GM12878 (cell line): ENCODE data around the gene GIGYF1. TPM values are rescaled to one million over a fixed set of nuclear protein-coding genes. Genes with fewer than 3 reads are reported as not detected.

Experiments used
- ATAC-seq: fragments of 200-7000 bp; cut with Tn5 transposase; 3 replicates; pipeline ENCODE4 v1.9.1; 2020; ENCODE audit warnings: mild to moderate bottlenecking, moderate library complexity
- BruUV-seq: library from RNA; stranded (reverse); fragments of 400-500 nt; replicated peaks from 2 replicates; lab custom pipeline; 2021; lab: Mats Ljungman, UMichigan
- CTCF ChIA-PET: fragments of 300-600 bp; sonication (Branson Sonifier 250); formaldehyde crosslinking; extraction: SDS; loops from one replicate; lab custom pipeline; 2021; ENCODE audit warnings: inconsistent platforms; lab: Yijun Ruan, JAX
- POLR2A ChIA-PET: fragments of 350-600 bp; formaldehyde crosslinking; extraction: SDS; loops from one replicate; lab custom pipeline; 2021; ENCODE audit warnings: inconsistent platforms; lab: Charles Lee
- RAD21 ChIA-PET: fragments of 300-600 bp; sonication (Branson Sonifier 250); formaldehyde crosslinking; loops from one replicate; lab custom pipeline; 2023; ENCODE audit warnings: antibody characterized with exemption; ENCODE audit not compliant: unreplicated experiment; lab: Charles Lee
- SMC1A ChIA-PET: fragments of 300-600 bp; sonication (Branson Sonifier 250); formaldehyde crosslinking; loops from one replicate; lab custom pipeline; 2023; ENCODE audit not compliant: unreplicated experiment, uncharacterized antibody; lab: Charles Lee
- DNase-seq: peaks from one replicate; pipeline ENCODE4 v3.0.0-alpha.2; 2011; ENCODE audit warnings: low read depth, low spot score
- FAIRE-seq: peaks from 3 replicates; lab custom pipeline; 2011; peaks lifted over from hg19 to GRCh38; lab: Jason Lieb, UNC
- H2AFZ ChIP-seq: 2 replicates; pipeline ENCODE4 v1.6.0; 2011; ENCODE audit warnings: low read depth, low read length, control low read depth; ENCODE audit not compliant: control insufficient read depth
- H3K27ac ChIP-seq: 2 replicates; pipeline ENCODE4 v1.5.1; 2011; ENCODE audit warnings: control low read depth; ENCODE audit not compliant: control insufficient read depth, insufficient read depth
- H3K27me3 ChIP-seq, 2 experiments: replicated peaks in 1 of 2; 2 replicates each; pipeline versions ENCODE4 v1.6.0 to v1.6.1; 2011; ENCODE audit warnings: low read length in 1 of 2; ENCODE audit not compliant: control insufficient read depth in 2 of 2, insufficient read depth in 2 of 2
- H3K36me3 ChIP-seq, 2 experiments: 2 replicates each; pipeline ENCODE4 v1.5.1; 2011; ENCODE audit warnings: low read length in 1 of 2; ENCODE audit not compliant: control insufficient read depth in 2 of 2, insufficient read depth in 2 of 2
- H3K4me1 ChIP-seq: 2 replicates; pipeline ENCODE4 v1.6.1; 2011; ENCODE audit warnings: mild to moderate bottlenecking, low read length, moderate library complexity, mixed read lengths; ENCODE audit not compliant: control insufficient read depth, insufficient read depth
- H3K4me2 ChIP-seq: 2 replicates; pipeline ENCODE4 v1.6.0; 2011; ENCODE audit warnings: control low read depth; ENCODE audit not compliant: control insufficient read depth, insufficient read depth
- H3K4me3 ChIP-seq: fragments of 200-600 bp; sonication (generic); 2 replicates; pipeline ENCODE4 v1.5.1; 2016
- H3K79me2 ChIP-seq: 2 replicates; pipeline ENCODE4 v1.6.0; 2011; ENCODE audit warnings: low read length; ENCODE audit not compliant: control insufficient read depth, insufficient read depth
- H3K9ac ChIP-seq: 2 replicates; pipeline ENCODE4 v1.8.0; 2011; ENCODE audit warnings: low read length, control low read depth, mixed read lengths; ENCODE audit not compliant: control insufficient read depth, insufficient read depth
- H3K9me3 ChIP-seq: replicated peaks from 3 replicates; pipeline ENCODE4 v1.5.1; 2011; ENCODE audit warnings: mild to moderate bottlenecking, low read length; ENCODE audit not compliant: control insufficient read depth, insufficient read depth
- H4K20me1 ChIP-seq: 2 replicates; pipeline ENCODE4 v1.6.0; 2011; ENCODE audit not compliant: control insufficient read depth, insufficient read depth
- CREM ChIP-seq: IDR thresholded peaks from 2 replicates; pipeline ENCODE4 v1.6.1; 2014; ENCODE audit warnings: antibody characterized with exemption, low read depth
- ESRRA ChIP-seq: IDR thresholded peaks from 2 replicates; pipeline ENCODE4 v1.6.1; 2012; ENCODE audit warnings: mild to moderate bottlenecking, low read length, improper control_type of control experiment
- HDAC6 ChIP-seq: fragments of 200-600 bp; sonication (generic); IDR thresholded peaks from one replicate; pipeline ENCODE4 v1.8.0; 2017; ENCODE audit warnings: antibody characterized with exemption; ENCODE audit not compliant: unreplicated experiment
- MTA2 ChIP-seq: fragments of 450-650 bp; IDR thresholded peaks from 2 replicates; pipeline ENCODE4 v1.6.1; 2016; ENCODE audit warnings: low read depth, mild to moderate bottlenecking, moderate library complexity
- MXI1 ChIP-seq: fragments of 150-350 bp; IDR thresholded peaks from 2 replicates; pipeline ENCODE4 v1.6.1; 2011; ENCODE audit warnings: low read depth, mild to moderate bottlenecking, inconsistent platforms, low read length, improper control_type of control experiment
- SP1 ChIP-seq: IDR thresholded peaks from one replicate; pipeline ENCODE4 v1.6.1; 2011; ENCODE audit warnings: low read depth, low read length
- ZNF24 ChIP-seq: fragments of 450-650 bp; IDR thresholded peaks from 2 replicates; pipeline ENCODE4 v1.6.1; 2017; ENCODE audit warnings: antibody characterized with exemption, mild to moderate bottlenecking
- WGBS: methylation state at CpG from one replicate; pipeline ENCODE4 v1.1.6; 2016; ENCODE audit warnings: low lambda C conversion rate; ENCODE audit not compliant: insufficient replicate concordance, insufficient coverage; ENCODE audit errors: missing lambda C conversion rate; 5-methylcytosine and 5-hydroxymethylcytosine counted together
- in situ Hi-C: fragments of 300-500 bp; cut with MboI; formaldehyde crosslinking; loops from 9 replicates; pipeline ENCODE4 v1.14.3; 2018; ENCODE audit warnings: mixed read lengths
- intact Hi-C: fragments of 100-400 bp; cut with micrococcal nuclease; formaldehyde crosslinking; loops from one replicate; pipeline ENCODE4 v1.14.2; 2022; ENCODE audit not compliant: unreplicated experiment
- polyA plus RNA-seq, 11 experiments: library from polyadenylated mRNA; depleted of rRNA in 4 of 11; unstranded in 6 of 11; stranded (reverse) in 5 of 11; fragments of >200 nt; fragmentation: Nextera tagmentation in 4 of 11; fragmentation: Illumina TruSeq in 1 of 11; extraction: Ambion mirVana in 4 of 11; extraction: Trizol in 1 of 11; gene quantifications; 1 replicate in 1 of 11; 2 replicates in 10 of 11; pipeline versions ENCODE4 v1.2.1 to v1.2.3, GENCODE V29; 2011 to 2016; ENCODE audit warnings: inconsistent platforms in 2 of 11, missing spikeins in 2 of 11, low read depth in 1 of 11
- total RNA-seq, 4 experiments: library from RNA; depleted of rRNA in 3 of 4; stranded (reverse); fragments of >200 nt in 3 of 4; fragmentation: Illumina TruSeq in 1 of 4; extraction: Trizol in 1 of 4; gene quantifications; 2 replicates each; pipeline versions ENCODE4 v1.2.1 to v1.2.3, GENCODE V29; 2013 to 2021
- TF ChIP-seq, protein P1 (sequence below): IDR thresholded peaks from 2 replicates; pipeline ENCODE4 v1.6.1; 2012; ENCODE audit warnings: mild to moderate bottlenecking, low read depth, low read length
- TF ChIP-seq, protein P2 (sequence below): fragments of 450-650 bp; IDR thresholded peaks from 2 replicates; pipeline ENCODE4 v1.6.1; 2018; ENCODE audit warnings: borderline replicate concordance, mild to moderate bottlenecking; ENCODE audit not compliant: partially characterized antibody
- TF ChIP-seq, protein P3 (sequence below): fragments of 450-650 bp; IDR thresholded peaks from 2 replicates; pipeline ENCODE4 v1.6.1; 2017; ENCODE audit warnings: mild to moderate bottlenecking, moderate library complexity

GIGYF1 gene
- total and polyA plus RNA-seq, 10 of the 15 experiments (the other 5 are each of a cell fraction or from before 2014, with no cell fraction given), result 0.31 to 47.2 (median 9.9) TPM

DNA sequence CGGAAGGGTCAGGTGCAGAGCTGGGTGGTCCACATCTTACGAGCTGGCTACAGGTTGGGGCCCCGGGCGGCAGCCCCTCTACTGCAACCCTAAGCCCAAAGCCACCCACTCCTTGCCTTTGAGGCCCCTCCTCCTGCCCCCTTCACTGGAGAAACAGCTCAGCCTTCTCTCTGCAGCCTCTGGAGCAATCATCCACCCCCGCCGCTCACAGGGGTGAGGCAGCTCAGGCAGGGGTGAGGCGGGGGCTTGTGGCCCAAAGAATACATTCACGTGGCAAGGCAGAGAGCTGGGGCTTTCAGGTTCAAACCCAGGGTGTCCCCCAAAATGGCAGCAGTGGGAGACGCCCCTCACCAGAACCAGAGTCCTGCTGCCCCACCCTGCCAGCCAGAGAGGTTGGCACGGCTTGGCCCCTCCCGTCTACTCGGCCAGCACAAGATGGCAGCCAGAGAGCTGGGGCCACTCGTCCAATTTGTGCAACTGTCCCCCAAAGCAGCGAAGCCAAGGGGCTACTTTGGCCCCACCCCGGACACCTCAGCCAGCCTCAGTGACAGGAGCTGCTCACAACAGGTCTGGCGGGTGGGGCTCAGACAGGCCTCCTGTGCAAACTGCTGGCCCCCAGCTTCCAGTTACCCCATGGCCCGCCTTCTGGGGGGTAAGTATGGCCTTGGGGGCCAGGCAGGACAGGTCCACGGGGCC is 13.3 kb downstream of the GIGYF1 start (continued):
- TF ChIP-seq, protein P1, sequence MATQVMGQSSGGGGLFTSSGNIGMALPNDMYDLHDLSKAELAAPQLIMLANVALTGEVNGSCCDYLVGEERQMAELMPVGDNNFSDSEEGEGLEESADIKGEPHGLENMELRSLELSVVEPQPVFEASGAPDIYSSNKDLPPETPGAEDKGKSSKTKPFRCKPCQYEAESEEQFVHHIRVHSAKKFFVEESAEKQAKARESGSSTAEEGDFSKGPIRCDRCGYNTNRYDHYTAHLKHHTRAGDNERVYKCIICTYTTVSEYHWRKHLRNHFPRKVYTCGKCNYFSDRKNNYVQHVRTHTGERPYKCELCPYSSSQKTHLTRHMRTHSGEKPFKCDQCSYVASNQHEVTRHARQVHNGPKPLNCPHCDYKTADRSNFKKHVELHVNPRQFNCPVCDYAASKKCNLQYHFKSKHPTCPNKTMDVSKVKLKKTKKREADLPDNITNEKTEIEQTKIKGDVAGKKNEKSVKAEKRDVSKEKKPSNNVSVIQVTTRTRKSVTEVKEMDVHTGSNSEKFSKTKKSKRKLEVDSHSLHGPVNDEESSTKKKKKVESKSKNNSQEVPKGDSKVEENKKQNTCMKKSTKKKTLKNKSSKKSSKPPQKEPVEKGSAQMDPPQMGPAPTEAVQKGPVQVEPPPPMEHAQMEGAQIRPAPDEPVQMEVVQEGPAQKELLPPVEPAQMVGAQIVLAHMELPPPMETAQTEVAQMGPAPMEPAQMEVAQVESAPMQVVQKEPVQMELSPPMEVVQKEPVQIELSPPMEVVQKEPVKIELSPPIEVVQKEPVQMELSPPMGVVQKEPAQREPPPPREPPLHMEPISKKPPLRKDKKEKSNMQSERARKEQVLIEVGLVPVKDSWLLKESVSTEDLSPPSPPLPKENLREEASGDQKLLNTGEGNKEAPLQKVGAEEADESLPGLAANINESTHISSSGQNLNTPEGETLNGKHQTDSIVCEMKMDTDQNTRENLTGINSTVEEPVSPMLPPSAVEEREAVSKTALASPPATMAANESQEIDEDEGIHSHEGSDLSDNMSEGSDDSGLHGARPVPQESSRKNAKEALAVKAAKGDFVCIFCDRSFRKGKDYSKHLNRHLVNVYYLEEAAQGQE, result no peak
- no peak for TF ChIP-seq HDAC6

DNA sequence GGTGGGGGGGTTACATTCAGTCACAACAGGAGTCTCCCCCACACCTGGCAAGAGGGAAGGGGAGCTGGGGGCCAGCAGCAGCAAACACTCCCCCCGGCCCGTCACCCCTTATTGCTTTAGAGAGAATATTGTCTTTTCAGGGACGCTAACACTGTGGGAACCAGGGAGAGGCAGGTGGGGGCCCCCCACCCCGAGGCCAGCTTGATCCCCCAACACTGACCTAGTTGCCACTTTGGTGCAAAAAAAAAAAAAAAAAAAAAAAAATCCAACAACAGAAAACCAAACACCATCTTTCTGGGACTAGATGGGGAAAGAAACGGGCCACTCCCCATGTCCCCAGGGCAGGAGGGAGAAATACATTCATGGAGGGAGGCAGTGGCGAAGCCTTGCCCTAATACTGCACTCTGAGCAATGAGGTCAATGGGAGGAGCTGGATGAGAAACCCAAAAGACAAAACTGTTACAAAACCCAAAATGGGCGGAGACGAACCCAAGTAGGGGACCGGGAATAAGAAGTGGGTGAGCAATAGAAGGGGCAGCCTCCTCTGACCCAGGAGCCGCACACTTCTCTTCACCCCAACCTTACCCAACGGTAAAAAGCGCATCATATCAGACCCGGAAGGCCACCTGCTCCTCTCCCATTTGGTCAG is 14.0 kb downstream of the GIGYF1 start:
- Histone ChIP-seq H3K27me3 (no peaks in the 10 kb centered on the region), H3K36me3 (peaks cover 4 to 51% of the 10 kb centered on the region in 2 experiments; a peak in 3 of 4 replicates), H3K4me1 (no peaks in the 10 kb centered on the region), H3K79me2 (peaks cover 10% of the 10 kb centered on the region), H3K9ac (no peak overlapping the region), H3K4me3 (no peak overlapping the region), H4K20me1 (no peaks in the 10 kb centered on the region), H3K4me2 (no peak overlapping the region), H3K9me3 (no peaks in the 10 kb centered on the region), H2AFZ (no peak overlapping the region), H3K27ac (no peak overlapping the region)
- FAIRE-seq (no peak), DNase-seq (no peak), ATAC-seq (no peak)
- RAD21 ChIA-PET, result interaction anchor here (0.7 kb wide), 2 partner anchors 26 to 575 kb away, joined by 3 read pairs; partner anchors contain the start of gene POP7
- SMC1A ChIA-PET, result interaction anchor here (1.0 kb wide), 1 partner anchor 13 kb away, joined by 3 read pairs; no protein-coding TSS in a partner anchor
- intact Hi-C loops, result no loop called here
- 80% methylated on average over 13 of the region's 13 CpGs for WGBS
- CTCF ChIA-PET, result interaction anchor here (1.2 to 6.3 kb wide), 2 partner anchors 11 to 26 kb away, joined by 3 to 57 read pairs; partner anchors contain the start of gene POP7
- POLR2A ChIA-PET, result interaction anchor here (0.5 to 0.6 kb wide), 3 partner anchors 15 to 518 kb away, joined by 3 to 5 read pairs (median 3); no protein-coding TSS in a partner anchor
- in situ Hi-C loops, result loop anchor here (25.0 kb wide), 1 partner anchor 218 kb away; the partner anchor contains the start of gene SPACDR
- BruUV-seq, result TSS peak; percentile 56
- TF ChIP-seq, protein P2, sequence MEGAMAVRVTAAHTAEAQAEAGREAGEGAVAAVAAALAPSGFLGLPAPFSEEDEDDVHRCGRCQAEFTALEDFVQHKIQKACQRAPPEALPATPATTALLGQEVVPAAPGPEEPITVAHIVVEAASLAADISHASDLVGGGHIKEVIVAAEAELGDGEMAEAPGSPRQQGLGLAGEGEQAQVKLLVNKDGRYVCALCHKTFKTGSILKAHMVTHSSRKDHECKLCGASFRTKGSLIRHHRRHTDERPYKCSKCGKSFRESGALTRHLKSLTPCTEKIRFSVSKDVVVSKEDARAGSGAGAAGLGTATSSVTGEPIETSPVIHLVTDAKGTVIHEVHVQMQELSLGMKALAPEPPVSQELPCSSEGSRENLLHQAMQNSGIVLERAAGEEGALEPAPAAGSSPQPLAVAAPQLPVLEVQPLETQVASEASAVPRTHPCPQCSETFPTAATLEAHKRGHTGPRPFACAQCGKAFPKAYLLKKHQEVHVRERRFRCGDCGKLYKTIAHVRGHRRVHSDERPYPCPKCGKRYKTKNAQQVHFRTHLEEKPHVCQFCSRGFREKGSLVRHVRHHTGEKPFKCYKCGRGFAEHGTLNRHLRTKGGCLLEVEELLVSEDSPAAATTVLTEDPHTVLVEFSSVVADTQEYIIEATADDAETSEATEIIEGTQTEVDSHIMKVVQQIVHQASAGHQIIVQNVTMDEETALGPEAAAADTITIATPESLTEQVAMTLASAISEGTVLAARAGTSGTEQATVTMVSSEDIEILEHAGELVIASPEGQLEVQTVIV, result no peak
- TF ChIP-seq MXI1, result no peak
- no peak for TF ChIP-seq ESRRA
- TF ChIP-seq, protein P3, sequence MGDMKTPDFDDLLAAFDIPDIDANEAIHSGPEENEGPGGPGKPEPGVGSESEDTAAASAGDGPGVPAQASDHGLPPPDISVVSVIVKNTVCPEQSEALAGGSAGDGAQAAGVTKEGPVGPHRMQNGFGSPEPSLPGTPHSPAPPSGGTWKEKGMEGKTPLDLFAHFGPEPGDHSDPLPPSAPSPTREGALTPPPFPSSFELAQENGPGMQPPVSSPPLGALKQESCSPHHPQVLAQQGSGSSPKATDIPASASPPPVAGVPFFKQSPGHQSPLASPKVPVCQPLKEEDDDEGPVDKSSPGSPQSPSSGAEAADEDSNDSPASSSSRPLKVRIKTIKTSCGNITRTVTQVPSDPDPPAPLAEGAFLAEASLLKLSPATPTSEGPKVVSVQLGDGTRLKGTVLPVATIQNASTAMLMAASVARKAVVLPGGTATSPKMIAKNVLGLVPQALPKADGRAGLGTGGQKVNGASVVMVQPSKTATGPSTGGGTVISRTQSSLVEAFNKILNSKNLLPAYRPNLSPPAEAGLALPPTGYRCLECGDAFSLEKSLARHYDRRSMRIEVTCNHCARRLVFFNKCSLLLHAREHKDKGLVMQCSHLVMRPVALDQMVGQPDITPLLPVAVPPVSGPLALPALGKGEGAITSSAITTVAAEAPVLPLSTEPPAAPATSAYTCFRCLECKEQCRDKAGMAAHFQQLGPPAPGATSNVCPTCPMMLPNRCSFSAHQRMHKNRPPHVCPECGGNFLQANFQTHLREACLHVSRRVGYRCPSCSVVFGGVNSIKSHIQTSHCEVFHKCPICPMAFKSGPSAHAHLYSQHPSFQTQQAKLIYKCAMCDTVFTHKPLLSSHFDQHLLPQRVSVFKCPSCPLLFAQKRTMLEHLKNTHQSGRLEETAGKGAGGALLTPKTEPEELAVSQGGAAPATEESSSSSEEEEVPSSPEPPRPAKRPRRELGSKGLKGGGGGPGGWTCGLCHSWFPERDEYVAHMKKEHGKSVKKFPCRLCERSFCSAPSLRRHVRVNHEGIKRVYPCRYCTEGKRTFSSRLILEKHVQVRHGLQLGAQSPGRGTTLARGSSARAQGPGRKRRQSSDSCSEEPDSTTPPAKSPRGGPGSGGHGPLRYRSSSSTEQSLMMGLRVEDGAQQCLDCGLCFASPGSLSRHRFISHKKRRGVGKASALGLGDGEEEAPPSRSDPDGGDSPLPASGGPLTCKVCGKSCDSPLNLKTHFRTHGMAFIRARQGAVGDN, result no peak
- TF ChIP-seq ZNF24, result no peak
- no peak for TF ChIP-seq CREM
- no peak for TF ChIP-seq SP1
- TF ChIP-seq MTA2, result no peak
